ENCODE results near the gene PLCH1. TPM values are rescaled to one million over a fixed set of nuclear protein-coding genes. Genes with fewer than 3 reads are reported as not detected.

Gene PLCH1
- total RNA-seq, 1 experiment from 2014 or later: 8.9 TPM

GRCh38 chr3:155347901-155348300 lies 397.0 kb downstream of the PLCH1 start:
- ChIA-PET CTCF (no interaction called here), POLR2A (no interaction called here)
- H3K4me3 Mint-ChIP-seq: no peak overlapping the region
- DNase-seq (ENCODE audit: low spot score): no peak
- no peaks in the 10 kb centered on the region; the same call in 1 of the 2 replicates for H3K9me3 Mint-ChIP-seq
- ATAC-seq: no peak
- H3K27ac Mint-ChIP-seq: no peak overlapping the region
- H3K36me3 Mint-ChIP-seq: no peaks in the 10 kb centered on the region
- H3K27me3 Mint-ChIP-seq (ENCODE audit: low read depth): no peaks in the 10 kb centered on the region; the same call in 1 of the 2 replicates
- no peak for TF ChIP-seq PREB (CRISPR knock-in tag; IDR thresholded peaks at IDR 0.05; ENCODE audit: borderline replicate concordance)
- TF ChIP-seq FOXK1 (CRISPR knock-in tag; IDR thresholded peaks at IDR 0.05): no peak
- TF ChIP-seq CREB1 (CRISPR knock-in tag; IDR thresholded peaks at IDR 0.05): no peak
- TF ChIP-seq ESRRA (CRISPR knock-in tag; IDR thresholded peaks at IDR 0.05; ENCODE audit: borderline replicate concordance): no peak
- TF ChIP-seq, protein P1, sequence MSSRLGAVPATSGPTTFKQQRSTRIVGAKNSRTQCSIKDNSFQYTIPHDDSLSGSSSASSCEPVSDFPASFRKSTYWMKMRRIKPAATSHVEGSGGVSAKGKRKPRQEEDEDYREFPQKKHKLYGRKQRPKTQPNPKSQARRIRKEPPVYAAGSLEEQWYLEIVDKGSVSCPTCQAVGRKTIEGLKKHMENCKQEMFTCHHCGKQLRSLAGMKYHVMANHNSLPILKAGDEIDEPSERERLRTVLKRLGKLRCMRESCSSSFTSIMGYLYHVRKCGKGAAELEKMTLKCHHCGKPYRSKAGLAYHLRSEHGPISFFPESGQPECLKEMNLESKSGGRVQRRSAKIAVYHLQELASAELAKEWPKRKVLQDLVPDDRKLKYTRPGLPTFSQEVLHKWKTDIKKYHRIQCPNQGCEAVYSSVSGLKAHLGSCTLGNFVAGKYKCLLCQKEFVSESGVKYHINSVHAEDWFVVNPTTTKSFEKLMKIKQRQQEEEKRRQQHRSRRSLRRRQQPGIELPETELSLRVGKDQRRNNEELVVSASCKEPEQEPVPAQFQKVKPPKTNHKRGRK (CRISPR knock-in tag; IDR thresholded peaks at IDR 0.05; ENCODE audit: borderline replicate concordance): no peak
- no peak for TF ChIP-seq SOX15 (CRISPR knock-in tag; IDR thresholded peaks at IDR 0.05)
- TF ChIP-seq HMGA2 (CRISPR knock-in tag; IDR thresholded peaks at IDR 0.05): no peak
- TF ChIP-seq ELF4 (CRISPR knock-in tag; IDR thresholded peaks at IDR 0.05; ENCODE audit: low read depth): no peak
- no peak for TF ChIP-seq ERG (CRISPR knock-in tag; IDR thresholded peaks at IDR 0.05)
- no peak for TF ChIP-seq FOXP4 (CRISPR knock-in tag; IDR thresholded peaks at IDR 0.05)
- TF ChIP-seq, protein P2, sequence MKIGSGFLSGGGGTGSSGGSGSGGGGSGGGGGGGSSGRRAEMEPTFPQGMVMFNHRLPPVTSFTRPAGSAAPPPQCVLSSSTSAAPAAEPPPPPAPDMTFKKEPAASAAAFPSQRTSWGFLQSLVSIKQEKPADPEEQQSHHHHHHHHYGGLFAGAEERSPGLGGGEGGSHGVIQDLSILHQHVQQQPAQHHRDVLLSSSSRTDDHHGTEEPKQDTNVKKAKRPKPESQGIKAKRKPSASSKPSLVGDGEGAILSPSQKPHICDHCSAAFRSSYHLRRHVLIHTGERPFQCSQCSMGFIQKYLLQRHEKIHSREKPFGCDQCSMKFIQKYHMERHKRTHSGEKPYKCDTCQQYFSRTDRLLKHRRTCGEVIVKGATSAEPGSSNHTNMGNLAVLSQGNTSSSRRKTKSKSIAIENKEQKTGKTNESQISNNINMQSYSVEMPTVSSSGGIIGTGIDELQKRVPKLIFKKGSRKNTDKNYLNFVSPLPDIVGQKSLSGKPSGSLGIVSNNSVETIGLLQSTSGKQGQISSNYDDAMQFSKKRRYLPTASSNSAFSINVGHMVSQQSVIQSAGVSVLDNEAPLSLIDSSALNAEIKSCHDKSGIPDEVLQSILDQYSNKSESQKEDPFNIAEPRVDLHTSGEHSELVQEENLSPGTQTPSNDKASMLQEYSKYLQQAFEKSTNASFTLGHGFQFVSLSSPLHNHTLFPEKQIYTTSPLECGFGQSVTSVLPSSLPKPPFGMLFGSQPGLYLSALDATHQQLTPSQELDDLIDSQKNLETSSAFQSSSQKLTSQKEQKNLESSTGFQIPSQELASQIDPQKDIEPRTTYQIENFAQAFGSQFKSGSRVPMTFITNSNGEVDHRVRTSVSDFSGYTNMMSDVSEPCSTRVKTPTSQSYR (CRISPR knock-in tag; IDR thresholded peaks at IDR 0.05): no peak
- TF ChIP-seq, protein P3, sequence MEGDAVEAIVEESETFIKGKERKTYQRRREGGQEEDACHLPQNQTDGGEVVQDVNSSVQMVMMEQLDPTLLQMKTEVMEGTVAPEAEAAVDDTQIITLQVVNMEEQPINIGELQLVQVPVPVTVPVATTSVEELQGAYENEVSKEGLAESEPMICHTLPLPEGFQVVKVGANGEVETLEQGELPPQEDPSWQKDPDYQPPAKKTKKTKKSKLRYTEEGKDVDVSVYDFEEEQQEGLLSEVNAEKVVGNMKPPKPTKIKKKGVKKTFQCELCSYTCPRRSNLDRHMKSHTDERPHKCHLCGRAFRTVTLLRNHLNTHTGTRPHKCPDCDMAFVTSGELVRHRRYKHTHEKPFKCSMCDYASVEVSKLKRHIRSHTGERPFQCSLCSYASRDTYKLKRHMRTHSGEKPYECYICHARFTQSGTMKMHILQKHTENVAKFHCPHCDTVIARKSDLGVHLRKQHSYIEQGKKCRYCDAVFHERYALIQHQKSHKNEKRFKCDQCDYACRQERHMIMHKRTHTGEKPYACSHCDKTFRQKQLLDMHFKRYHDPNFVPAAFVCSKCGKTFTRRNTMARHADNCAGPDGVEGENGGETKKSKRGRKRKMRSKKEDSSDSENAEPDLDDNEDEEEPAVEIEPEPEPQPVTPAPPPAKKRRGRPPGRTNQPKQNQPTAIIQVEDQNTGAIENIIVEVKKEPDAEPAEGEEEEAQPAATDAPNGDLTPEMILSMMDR (IDR thresholded peaks at IDR 0.05): no peak
- no peak for TF ChIP-seq ZNF317 (CRISPR knock-in tag; IDR thresholded peaks at IDR 0.05; ENCODE audit: borderline replicate concordance, low read depth)
- no peak for TF ChIP-seq MYBL2 (CRISPR knock-in tag; IDR thresholded peaks at IDR 0.05)
- no peak for TF ChIP-seq FOXJ3 (CRISPR knock-in tag; IDR thresholded peaks at IDR 0.05; ENCODE audit: borderline replicate concordance)
- no peak for TF ChIP-seq AR (CRISPR knock-in tag; IDR thresholded peaks at IDR 0.05)
- no peak for TF ChIP-seq JUN (CRISPR knock-in tag; IDR thresholded peaks at IDR 0.05)
- no peak for TF ChIP-seq NR2C2 (CRISPR knock-in tag; IDR thresholded peaks at IDR 0.05)
- peaks cover 2% of the 10 kb centered on the region for H3K4me1 Mint-ChIP-seq
